GM21737 (cell line): ENCODE measurements around the gene MEIOB.
"Not testable (repeated sequence)": the region's sequence is repeated elsewhere in the genome, so short reads cannot be mapped to it uniquely, and the experiment has no call there.

Experiments used
- ATAC-seq: cut with Tn5 transposase; IDR thresholded peaks from one replicate; pipeline ENCODE4 v1.9.1; 2021; ENCODE audit warnings: mild to moderate bottlenecking, moderate library complexity; ENCODE audit not compliant: unreplicated experiment

Gene MEIOB

DNA sequence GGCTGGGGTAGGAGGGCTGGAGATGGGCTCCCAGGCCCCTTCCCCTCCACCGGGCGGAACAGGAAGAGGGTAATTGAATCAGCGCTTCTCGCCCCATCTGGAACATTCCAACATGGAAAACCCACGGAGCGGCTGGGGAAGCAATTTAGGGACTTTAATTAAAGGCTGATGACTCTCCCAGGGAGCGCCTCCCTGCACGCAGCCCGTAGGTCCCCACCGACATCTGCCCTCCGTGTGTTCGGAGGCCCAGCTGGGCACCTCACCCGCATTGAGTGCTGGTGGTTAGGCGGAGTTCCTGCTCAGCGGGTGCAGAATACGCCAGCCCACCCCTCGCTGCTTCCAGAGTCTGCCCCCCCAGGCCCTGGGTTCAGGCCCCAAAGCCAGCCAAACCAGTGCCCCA, 36.2 kb upstream of the MEIOB start:
- ATAC-seq = no peak

GRCh38 chr16:1907226-1907860, 35.4 kb upstream of the MEIOB start:
- no peak for ATAC-seq

- ATAC-seq = no peak
Measured at GRCh38 chr16:1906846-1907165, 34.8 kb upstream of the MEIOB start.

DNA sequence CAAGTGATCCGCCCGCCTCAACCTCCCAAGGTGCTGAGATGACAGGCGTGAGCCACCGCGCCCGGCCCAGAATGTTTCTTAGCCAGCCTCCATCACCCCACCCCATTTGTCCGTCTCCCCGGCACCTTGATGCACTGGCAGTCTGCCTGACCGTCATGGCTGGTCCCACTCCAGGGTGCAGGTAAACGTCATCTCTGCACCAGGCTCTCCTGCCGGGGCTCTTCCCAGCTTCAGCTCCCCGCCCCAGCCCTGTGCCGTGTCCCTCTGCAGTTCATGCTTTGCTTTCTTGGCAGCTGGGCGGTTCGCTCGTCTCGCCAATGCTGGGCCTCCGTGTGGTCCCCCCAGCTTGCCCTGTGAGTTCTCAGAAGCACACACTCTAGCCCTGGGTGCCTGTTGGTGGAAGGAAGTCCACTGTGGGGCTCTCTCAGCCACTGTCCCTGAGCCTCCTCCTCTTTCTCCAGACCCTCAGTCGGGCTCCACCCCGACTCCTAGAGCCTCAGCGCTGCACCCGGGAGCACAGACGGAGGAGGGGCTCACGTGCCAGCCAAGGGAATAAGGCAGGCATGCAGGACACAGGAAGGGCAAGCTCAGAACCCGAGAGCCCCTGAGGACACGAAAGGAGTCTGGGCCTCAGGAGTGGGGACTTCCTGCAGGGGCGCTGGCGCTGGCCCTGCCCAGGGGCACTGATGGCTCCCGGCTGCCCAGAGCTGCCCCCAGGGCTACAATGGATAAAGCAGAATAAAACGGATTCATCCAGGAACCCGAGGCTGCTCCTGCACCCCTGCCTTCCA, 34.3 kb upstream of the MEIOB start:
- no peak for ATAC-seq

GRCh38 chr16:1903845-1904840, 32.2 kb upstream of the MEIOB start:
- no peak for ATAC-seq

DNA sequence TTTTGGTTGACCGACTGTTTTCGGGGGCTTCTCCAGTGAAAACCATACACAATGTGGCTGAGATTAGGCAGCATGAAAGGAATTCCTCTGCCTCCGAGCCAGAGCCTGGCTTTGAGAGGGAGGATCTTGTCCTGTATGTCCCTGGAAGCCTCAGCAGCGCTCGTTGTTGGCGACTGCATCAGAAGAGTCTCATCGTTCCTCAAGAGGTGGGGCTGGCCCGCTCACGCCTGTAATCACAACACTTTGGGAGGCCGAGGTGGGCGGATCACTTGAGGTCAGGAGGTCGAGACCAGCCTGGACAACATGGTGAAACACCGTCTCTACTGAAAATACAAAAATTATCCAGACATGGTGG, 31.2 kb upstream of the MEIOB start:
- ATAC-seq = no peak

- no peak for ATAC-seq
Measured at GRCh38 chr16:1902547-1903219, 30.7 kb upstream of the MEIOB start.

GRCh38 chr16:1900452-1900774, 28.4 kb upstream of the MEIOB start:
- no peak for ATAC-seq

DNA sequence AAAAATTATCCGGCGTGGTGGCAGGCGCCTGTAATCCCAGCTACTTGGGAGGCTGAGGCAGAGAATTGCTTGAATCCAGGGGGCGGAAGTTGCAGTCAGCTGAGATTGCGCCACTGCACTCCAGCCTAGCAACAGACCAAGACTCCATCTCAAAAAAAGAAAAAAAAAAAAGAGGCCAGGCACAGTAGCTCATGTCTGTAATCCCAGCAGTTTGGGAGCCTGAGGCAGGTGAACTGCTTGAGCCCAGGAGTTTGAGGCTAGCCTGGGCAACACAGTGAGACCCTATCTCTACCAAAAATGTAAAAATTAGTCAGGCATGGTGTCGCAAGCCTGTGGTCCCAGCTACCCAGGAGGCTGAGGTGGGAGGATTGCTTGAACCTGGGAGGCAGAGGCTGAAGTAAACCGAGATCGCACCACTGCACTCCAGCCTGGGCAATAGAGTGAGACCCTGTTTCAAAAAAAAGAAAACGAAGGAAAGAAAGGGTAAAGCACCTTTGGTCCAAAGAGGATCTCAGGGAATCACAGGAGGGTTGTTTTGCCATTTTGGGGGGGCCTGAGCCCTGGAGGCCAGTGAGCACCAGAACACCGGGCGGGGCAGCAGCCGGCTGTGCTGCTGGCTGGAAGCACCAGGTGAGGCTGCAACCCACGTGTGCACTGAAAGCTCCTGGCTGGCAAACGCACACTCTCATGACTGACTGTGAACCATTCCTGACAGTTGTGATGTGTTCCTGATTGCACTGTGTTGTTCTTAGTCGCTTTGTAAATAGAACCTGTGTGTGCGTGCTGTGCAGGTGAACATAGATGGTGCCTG, 27.9 kb upstream of the MEIOB start:
- ATAC-seq = no peak

GRCh38 chr16:1897692-1898091, 25.7 kb upstream of the MEIOB start:
- ATAC-seq = not testable (repeated sequence)

GRCh38 chr16:1895949-1896675, 24.1 kb upstream of the MEIOB start:
- no peak for ATAC-seq

- no peak for ATAC-seq
Measured at GRCh38 chr16:1895068-1895467, 23.1 kb upstream of the MEIOB start.

DNA sequence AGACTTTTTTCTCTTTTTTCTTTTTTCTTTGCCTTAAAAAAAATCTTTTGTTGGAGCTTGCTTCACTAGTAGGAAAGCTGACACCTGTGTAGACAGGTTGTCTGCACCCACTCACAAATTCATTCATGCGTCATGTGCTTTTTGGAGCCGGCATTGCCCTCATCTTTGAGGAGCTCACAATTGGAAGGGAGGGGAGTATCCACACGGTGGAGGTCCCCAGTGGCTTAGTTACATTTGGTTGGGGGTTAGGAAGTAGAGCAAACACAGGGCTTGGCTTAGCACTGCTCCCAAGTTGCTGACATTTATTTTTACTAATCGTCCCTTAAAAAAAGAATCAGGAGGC, 18.7 kb upstream of the MEIOB start:
- ATAC-seq = no peak

GRCh38 chr16:1890024-1890707, 18.2 kb upstream of the MEIOB start:
- ATAC-seq = no peak

DNA sequence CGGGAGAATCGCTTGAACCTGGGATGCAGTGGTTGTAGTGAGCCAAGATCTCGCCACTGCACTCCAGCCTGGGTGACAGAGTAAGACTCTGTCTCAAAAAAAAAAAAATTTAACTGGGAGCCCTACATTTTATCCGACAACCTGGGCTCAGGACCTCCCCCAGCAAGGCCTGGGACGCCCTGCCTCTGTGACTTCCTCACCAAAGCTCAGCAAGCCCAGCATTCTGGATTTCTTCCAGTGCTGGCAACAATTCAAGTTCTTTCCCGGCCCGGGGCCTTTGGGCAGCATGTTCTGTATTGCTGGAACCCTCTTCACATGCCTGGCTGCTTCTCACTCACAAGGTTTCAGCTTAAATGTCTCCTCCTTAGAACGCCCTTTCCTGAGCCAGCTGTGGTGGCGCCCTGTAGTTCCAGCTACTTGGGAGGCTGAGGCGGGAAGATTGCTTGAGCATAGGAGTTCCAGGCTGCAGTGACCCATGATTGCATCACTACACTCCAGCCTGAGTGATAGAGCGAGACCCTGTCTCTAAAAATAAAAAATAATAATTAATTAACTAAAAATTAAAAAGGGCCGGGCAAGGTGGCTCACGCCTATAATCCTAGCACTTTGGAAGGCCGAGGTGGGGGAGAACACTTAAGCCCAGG, 15.9 kb upstream of the MEIOB start:
- no peak for ATAC-seq

DNA sequence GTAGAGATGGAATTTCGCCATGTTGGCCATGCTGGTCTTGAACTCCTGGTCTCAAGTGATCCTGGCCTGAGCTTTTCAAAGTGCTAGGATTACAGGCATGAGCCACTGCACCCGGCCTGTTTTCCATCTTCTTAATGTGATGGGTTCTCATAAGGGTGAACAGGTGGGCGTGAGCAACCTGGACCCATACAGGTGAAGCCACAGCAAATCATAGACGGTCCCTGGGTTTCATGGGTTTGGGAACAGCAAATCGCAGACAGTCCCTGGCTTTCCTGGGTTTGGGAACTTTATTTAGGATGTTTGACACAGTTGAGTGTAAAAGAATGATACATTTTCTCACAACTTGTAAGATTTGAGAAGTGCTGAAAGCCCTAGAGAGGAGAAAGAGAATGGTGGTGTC, 12.9 kb upstream of the MEIOB start:
- ATAC-seq = no peak

DNA sequence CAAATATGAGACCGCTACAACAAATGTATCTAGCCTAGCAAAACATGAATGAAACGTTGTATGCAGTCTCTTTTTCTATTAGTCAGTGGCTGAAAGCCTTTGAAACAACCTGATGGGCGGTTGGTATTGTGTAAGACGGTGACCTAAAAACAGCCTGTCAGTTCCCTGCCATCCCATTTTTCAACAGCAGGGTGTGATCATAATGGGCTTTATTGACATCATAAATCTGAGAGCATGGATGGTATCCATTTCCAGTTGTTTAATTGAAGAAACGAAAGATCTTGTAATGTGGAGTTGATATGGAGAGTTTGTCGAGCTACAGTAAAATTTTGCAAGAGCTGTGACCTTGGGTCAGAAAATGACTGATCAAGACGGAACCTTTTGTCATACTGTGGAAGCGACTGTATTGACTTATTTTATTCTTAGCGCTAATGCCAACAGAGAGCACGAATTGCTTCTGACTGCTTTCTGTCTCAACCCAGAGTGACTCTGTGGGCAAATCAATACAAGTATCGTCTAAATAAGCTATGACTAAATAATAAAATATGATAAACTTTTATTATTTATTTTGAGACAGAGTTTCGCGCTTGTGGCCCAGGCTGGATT, 12.3 kb upstream of the MEIOB start:
- ATAC-seq = no peak

DNA sequence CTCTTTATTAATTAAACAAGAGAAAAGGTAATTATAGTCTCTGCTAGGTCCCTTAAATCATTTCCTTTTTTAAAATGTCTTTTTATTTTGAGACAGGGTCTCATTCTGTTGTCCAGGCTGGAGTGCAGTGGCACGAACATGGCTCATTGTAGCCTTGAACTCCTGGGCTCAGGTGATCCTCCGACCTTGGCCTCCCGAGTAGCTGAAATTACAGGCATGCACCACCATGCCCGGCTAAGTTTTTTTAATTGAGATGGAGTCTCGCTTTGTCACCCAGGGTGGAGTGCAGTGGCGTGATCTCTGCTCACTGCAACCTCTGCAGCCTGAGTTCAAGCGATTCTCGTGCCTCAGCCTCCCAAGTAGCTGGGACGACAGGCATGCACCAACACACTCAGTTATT, 9.2 kb upstream of the MEIOB start:
- not testable (repeated sequence) for ATAC-seq
